ENCODE results near the gene SIK3.

Gene SIK3

DNA sequence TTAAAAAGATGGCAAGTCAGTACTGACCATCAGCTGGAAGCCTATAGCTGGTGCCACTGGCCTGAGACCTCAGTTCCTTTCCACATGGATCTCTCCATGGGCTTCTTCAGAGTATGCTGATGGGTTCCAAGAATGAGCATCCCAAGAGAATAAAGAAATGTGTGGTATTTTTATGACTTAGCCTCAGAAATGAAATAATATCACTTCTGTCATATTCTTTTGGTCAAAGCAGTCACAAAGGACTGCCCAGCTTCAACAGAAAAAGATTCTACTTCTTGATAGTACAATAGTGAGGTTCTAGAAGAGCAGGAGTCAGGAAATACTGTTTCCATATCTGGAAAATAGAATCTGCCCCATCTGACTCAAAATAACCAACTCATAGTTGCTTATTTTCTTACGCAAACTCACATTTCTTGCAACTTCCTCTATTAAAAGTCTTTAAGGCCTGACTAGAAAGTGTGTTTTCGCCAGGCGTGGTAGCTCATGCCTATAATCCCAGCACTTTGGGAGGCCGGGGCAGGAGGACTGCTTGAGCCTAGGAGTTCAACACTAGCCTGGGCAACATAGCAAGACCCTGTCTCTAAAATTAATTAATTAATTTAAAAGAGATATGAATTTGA is 116.9 kb downstream of the SIK3 start:
- TF ChIP-seq, protein P1, sequence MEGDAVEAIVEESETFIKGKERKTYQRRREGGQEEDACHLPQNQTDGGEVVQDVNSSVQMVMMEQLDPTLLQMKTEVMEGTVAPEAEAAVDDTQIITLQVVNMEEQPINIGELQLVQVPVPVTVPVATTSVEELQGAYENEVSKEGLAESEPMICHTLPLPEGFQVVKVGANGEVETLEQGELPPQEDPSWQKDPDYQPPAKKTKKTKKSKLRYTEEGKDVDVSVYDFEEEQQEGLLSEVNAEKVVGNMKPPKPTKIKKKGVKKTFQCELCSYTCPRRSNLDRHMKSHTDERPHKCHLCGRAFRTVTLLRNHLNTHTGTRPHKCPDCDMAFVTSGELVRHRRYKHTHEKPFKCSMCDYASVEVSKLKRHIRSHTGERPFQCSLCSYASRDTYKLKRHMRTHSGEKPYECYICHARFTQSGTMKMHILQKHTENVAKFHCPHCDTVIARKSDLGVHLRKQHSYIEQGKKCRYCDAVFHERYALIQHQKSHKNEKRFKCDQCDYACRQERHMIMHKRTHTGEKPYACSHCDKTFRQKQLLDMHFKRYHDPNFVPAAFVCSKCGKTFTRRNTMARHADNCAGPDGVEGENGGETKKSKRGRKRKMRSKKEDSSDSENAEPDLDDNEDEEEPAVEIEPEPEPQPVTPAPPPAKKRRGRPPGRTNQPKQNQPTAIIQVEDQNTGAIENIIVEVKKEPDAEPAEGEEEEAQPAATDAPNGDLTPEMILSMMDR (IDR thresholded peaks at IDR 0.05; ENCODE audit: low read depth, low read length): no peak

DNA sequence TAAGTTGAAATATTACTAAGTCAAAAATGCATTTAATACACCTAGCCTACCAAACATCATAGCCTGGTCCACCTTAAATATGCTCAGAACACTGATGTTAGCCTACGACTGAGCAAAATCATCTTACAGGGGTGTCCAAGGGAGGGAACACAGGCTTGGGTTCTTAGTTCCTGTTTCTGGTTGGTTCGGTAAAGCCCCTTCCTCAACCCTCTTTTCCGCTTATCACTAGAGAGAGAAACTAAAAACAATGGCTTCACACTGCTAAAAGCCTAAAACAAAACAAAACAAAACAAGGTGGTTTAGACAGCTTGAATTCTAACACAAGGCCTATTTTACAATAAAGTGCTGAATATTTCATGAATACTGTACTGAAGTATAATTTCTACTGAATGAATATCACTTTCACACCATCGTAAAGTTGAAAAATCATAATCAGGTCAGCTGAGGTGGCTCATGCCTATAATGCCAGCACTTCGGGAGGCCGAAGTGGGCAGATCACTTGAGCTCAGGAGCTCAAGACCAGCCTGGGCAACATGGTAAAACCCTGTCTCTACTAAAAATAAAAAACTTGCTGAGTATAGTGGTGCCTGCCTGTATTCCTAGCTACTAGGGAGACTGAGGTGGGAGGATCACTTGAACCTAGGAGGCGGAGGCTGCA is 118.0 kb downstream of the SIK3 start:
- no peak overlapping the region for H3K4me3 ChIP-seq (ENCODE audit: low read depth, low read length)
- TF ChIP-seq, protein P1 (IDR thresholded peaks at IDR 0.05; ENCODE audit: low read depth, low read length): no peak

More for the DNA sequence above, 116.9 kb downstream of the SIK3 start:
- no peak overlapping the region for H3K4me3 ChIP-seq (ENCODE audit: low read depth, low read length)

DNA sequence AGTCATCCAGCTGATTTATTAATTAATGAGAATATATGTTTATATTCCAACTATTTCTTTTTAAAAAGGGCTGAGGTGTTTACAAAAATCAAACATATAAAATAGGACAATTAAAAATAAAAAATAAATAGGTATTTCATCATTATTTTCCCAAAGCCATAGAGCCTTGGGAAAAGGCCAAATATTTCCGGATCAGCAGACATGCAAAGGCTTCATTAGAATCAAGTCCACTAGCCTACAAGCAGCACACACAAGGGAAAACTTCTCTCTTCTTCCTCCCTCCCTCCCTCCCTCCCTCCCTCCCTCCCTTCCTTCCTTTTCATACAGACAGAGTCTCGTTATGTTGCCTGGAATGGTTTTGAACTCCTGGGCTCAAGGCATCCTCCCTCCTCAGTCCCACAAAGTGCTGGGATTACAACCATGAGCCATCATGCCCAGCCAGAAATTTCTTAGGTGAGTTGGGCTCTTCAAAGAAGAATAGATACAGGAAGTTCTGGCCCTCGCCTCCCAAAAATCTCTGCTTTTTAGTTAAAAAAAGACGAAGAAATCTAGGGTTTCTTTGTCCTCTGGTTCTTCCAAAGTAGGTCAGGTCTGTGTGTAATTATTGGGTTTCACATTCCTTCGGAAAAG is 121.2 kb downstream of the SIK3 start:
- no peak overlapping the region for H3K4me3 ChIP-seq (ENCODE audit: low read depth, low read length)
- TF ChIP-seq, protein P1 (IDR thresholded peaks at IDR 0.05; ENCODE audit: low read depth, low read length): no peak

DNA sequence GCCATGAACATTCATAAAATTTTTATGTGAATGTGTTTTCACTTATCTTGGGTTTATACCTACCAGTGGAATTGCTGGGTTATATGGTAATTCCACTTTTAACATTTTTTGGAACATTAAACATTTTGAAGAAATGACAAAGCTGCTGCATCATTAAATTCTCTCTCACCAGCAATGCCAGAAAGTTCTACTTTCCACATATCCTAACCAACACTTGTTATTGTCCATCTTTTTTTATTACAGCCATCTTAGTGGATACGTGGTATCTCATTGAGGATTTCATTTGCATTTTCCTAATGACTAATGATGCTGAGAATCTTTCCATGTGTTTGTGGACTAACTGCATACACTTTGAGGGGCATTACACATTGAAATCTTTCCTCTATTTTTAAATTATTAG is 122.6 kb downstream of the SIK3 start:
- no peak overlapping the region for H3K4me3 ChIP-seq (ENCODE audit: low read depth, low read length)
- TF ChIP-seq, protein P1 (IDR thresholded peaks at IDR 0.05; ENCODE audit: low read depth, low read length): no peak

DNA sequence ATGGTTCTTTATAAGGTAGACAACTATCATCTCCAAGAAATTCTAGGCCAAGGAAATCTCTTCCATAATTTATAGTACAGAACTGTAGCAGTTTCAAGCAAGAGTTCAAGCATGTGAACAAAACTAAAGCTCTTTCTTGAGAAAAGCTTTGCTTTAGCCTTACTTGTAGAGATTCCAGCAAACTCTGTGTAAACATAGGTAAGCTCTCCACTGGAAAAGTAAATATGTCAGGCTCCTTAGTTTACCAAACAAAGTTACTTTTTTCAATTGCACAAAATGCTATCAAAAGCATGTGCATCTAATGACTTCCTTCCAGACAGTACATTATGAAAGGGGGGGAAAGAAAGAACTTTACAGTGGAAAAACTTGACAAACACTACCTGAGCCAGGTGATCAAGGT is 125.0 kb downstream of the SIK3 start:
- TF ChIP-seq, protein P1 (IDR thresholded peaks at IDR 0.05; ENCODE audit: low read depth, low read length): no peak
- no peak overlapping the region for H3K4me3 ChIP-seq (ENCODE audit: low read depth, low read length)

DNA sequence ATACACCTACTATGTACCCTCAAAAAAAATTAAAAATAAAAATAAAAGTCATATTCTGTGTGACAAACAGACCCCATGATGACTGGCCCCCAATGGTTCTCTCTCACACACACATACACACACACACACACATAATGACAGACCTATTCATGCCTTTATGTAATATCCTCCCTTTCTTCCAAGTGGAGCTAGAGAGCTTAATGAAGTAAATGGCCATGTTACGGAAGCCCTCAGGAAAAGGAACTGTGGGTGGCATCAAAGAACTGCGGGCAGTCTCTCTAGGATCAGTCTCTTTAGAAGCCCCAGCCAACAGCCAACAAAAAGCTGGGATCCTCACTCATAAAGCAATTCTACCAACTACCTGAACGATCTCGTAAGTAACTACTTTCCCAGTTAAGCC is 125.5 kb downstream of the SIK3 start:
- H3K4me3 ChIP-seq (ENCODE audit: low read depth, low read length): no peak overlapping the region
- TF ChIP-seq, protein P1 (IDR thresholded peaks at IDR 0.05; ENCODE audit: low read depth, low read length): no peak

Measured in WI38 (cell line).